ENCODE results near the gene RPS2.

Gene RPS2

GRCh38 chr16:1917056-1917664 lies 47.5 kb downstream of the RPS2 start:
- no peak for TF ChIP-seq TCF4 (CRISPR knock-in tag; IDR thresholded peaks at IDR 0.05; ENCODE audit: borderline replicate concordance)
- TF ChIP-seq ZFP3 (CRISPR knock-in tag; IDR thresholded peaks at IDR 0.05): no peak
- no peak for TF ChIP-seq BACH2 (CRISPR knock-in tag; IDR thresholded peaks at IDR 0.05; ENCODE audit: borderline replicate concordance)
- no peak for TF ChIP-seq ZFP30 (CRISPR knock-in tag; IDR thresholded peaks at IDR 0.05)
- TF ChIP-seq OSR1 (CRISPR knock-in tag; IDR thresholded peaks at IDR 0.05): no peak
- ATAC-seq: no peak

GRCh38 chr16:1916640-1916990 lies 48.0 kb downstream of the RPS2 start:
- ATAC-seq: no peak
- TF ChIP-seq TOX (CRISPR knock-in tag; IDR thresholded peaks at IDR 0.05; ENCODE audit: borderline replicate concordance) (no peak), ZNF565 (CRISPR knock-in tag; conservative IDR thresholded peaks at IDR 0.05; ENCODE audit: low read depth) (no peak), CSDC2 (CRISPR knock-in tag; IDR thresholded peaks at IDR 0.05) (no peak), ZNF70 (CRISPR knock-in tag; IDR thresholded peaks at IDR 0.05) (no peak), TCF4 (CRISPR knock-in tag; IDR thresholded peaks at IDR 0.05; ENCODE audit: borderline replicate concordance) (no peak), ARNTL (CRISPR knock-in tag; IDR thresholded peaks at IDR 0.05; ENCODE audit: borderline replicate concordance, low read depth) (no peak), BACH2 (CRISPR knock-in tag; IDR thresholded peaks at IDR 0.05; ENCODE audit: borderline replicate concordance) (no peak)

GRCh38 chr16:1915732-1916639 lies 48.6 kb downstream of the RPS2 start:
- ATAC-seq: no peak
- TF ChIP-seq CSDC2 (CRISPR knock-in tag; IDR thresholded peaks at IDR 0.05): no peak
- TF ChIP-seq ZC3H10 (CRISPR knock-in tag; IDR thresholded peaks at IDR 0.05): no peak
- TF ChIP-seq RARB (CRISPR knock-in tag; IDR thresholded peaks at IDR 0.05): no peak
- TF ChIP-seq ZFP3 (CRISPR knock-in tag; IDR thresholded peaks at IDR 0.05): no peak
- TF ChIP-seq ZFP30 (CRISPR knock-in tag; IDR thresholded peaks at IDR 0.05): no peak
- no peak for TF ChIP-seq GLIS3 (CRISPR knock-in tag; IDR thresholded peaks at IDR 0.05)
- no peak for TF ChIP-seq ESRRG (CRISPR knock-in tag; IDR thresholded peaks at IDR 0.05)
- TF ChIP-seq BACH2 (CRISPR knock-in tag; IDR thresholded peaks at IDR 0.05; ENCODE audit: borderline replicate concordance): no peak
- no peak for TF ChIP-seq ZNF8 (CRISPR knock-in tag; IDR thresholded peaks at IDR 0.05)

GRCh38 chr16:1914988-1915387 lies 49.6 kb downstream of the RPS2 start:
- TF ChIP-seq ZNF8 (CRISPR knock-in tag; IDR thresholded peaks at IDR 0.05): no peak

GRCh38 chr16:1914084-1914608 lies 50.5 kb downstream of the RPS2 start:
- ATAC-seq: no peak
- no peak for TF ChIP-seq CREB5 (CRISPR knock-in tag; IDR thresholded peaks at IDR 0.05; ENCODE audit: low read depth)
- TF ChIP-seq RARB (CRISPR knock-in tag; IDR thresholded peaks at IDR 0.05): no peak
- no peak for TF ChIP-seq ZNF565 (CRISPR knock-in tag; conservative IDR thresholded peaks at IDR 0.05; ENCODE audit: low read depth)
- TF ChIP-seq ZFP3 (CRISPR knock-in tag; IDR thresholded peaks at IDR 0.05): no peak
- TF ChIP-seq PPARA (CRISPR knock-in tag; IDR thresholded peaks at IDR 0.05; ENCODE audit: borderline replicate concordance): no peak
- no peak for TF ChIP-seq ZNF8 (CRISPR knock-in tag; IDR thresholded peaks at IDR 0.05)
- TF ChIP-seq ARNTL (CRISPR knock-in tag; IDR thresholded peaks at IDR 0.05; ENCODE audit: borderline replicate concordance, low read depth): no peak
- no peak for TF ChIP-seq SNAI2 (CRISPR knock-in tag; IDR thresholded peaks at IDR 0.05)
- no peak for TF ChIP-seq ZNF70 (CRISPR knock-in tag; IDR thresholded peaks at IDR 0.05)
- TF ChIP-seq ZFP30 (CRISPR knock-in tag; IDR thresholded peaks at IDR 0.05): no peak
- TF ChIP-seq ISL1 (CRISPR knock-in tag; IDR thresholded peaks at IDR 0.05): no peak
- no peak for TF ChIP-seq ESRRG (CRISPR knock-in tag; IDR thresholded peaks at IDR 0.05)
- TF ChIP-seq CSDC2 (CRISPR knock-in tag; IDR thresholded peaks at IDR 0.05): no peak
- no peak for TF ChIP-seq TSHZ2 (CRISPR knock-in tag; IDR thresholded peaks at IDR 0.05)
- TF ChIP-seq ZC3H10 (CRISPR knock-in tag; IDR thresholded peaks at IDR 0.05): no peak
- TF ChIP-seq OSR1 (CRISPR knock-in tag; IDR thresholded peaks at IDR 0.05): no peak
- TF ChIP-seq CSRNP3 (CRISPR knock-in tag; IDR thresholded peaks at IDR 0.05): no peak

More at GRCh38 chr16:1914988-1915387, 49.6 kb downstream of the RPS2 start:
- ATAC-seq: no peak

Data from SK-N-SH treated with all-trans-retinoic acid at 6 μM for 48 hours (cell line).